Suprapubic skin (tissue), 4 donors: ENCODE results near the gene RBM5. TPM values are rescaled to one million over a fixed set of nuclear protein-coding genes. Genes with fewer than 3 reads are reported as not detected.

Experiments used
- DNase-seq, 2 donors: peaks; one replicate each; pipeline ENCODE4 v3.0.0-alpha.2; 2019; ENCODE audit warnings: low spot score in 2 of 2
- H3K27ac ChIP-seq: fragments of 200-600 bp; sonication (generic); one replicate; pipeline ENCODE4 v1.5.1; 2019
- H3K27me3 ChIP-seq: fragments of 200-600 bp; sonication (generic); one replicate; pipeline ENCODE4 v1.5.1; 2019
- H3K36me3 ChIP-seq: fragments of 200-600 bp; sonication (generic); one replicate; pipeline ENCODE4 v1.5.1; 2019
- H3K4me1 ChIP-seq: fragments of 200-600 bp; sonication (generic); one replicate; pipeline ENCODE4 v1.5.1; 2019
- H3K4me3 ChIP-seq: fragments of 200-600 bp; sonication (generic); one replicate; pipeline ENCODE4 v1.5.1; 2019; ENCODE audit warnings: mild to moderate bottlenecking
- H3K9me3 ChIP-seq: fragments of 200-600 bp; sonication (generic); one replicate; pipeline ENCODE4 v1.5.1; 2019
- CTCF ChIP-seq, 2 donors: fragments of 200-600 bp in 1 of 2; fragments of 450-650 bp in 1 of 2; sonication (generic) in 1 of 2; IDR thresholded peaks; one replicate each; pipeline ENCODE4 v1.5.1; 2016 to 2019; ENCODE audit warnings: antibody characterized with exemption in 2 of 2, mild to moderate bottlenecking in 1 of 2, moderate library complexity in 1 of 2
- EP300 ChIP-seq: sonication (generic); formaldehyde crosslinking; IDR thresholded peaks from one replicate; pipeline ENCODE4 v1.6.1; 2017; ENCODE audit warnings: antibody characterized with exemption
- POLR2A ChIP-seq, 2 donors: fragments of 450-650 bp; IDR thresholded peaks; one replicate each; pipeline ENCODE4 v1.6.1; 2017; ENCODE audit warnings: antibody characterized with exemption in 2 of 2, mild to moderate bottlenecking in 2 of 2, moderate library complexity in 2 of 2
- POLR2AphosphoS5 ChIP-seq, 3 donors: sonication (generic); formaldehyde crosslinking; IDR thresholded peaks; one replicate each; pipeline ENCODE4 v1.6.1; 2017; ENCODE audit warnings: antibody characterized with exemption in 3 of 3
- WGBS: methylation state at CpG from one replicate; pipeline ENCODE4 v1.1.5; 2018; 5-methylcytosine and 5-hydroxymethylcytosine counted together
- total RNA-seq, 4 donors: library from RNA; depleted of rRNA; stranded (reverse); fragments of >200 nt; gene quantifications; one replicate each; pipeline ENCODE4 v1.1.0, GENCODE V29; 2016

The RBM5 gene
- total RNA-seq, 4 donors from 2014 or later, result 129 to 681 (median 208) TPM

GRCh38 chr3:50095352-50095998, 6.8 kb downstream of the RBM5 start:
- H3K27ac ChIP-seq, result no peak overlapping the region
- no peaks in the 10 kb centered on the region for H3K27me3 ChIP-seq
- no peaks in the 10 kb centered on the region for H3K9me3 ChIP-seq
- no peak for DNase-seq
- peaks cover 11% of the 10 kb centered on the region for H3K4me1 ChIP-seq
- no peak overlapping the region for H3K4me3 ChIP-seq
- TF ChIP-seq POLR2A (IDR thresholded peaks at IDR 0.05) (no peak), CTCF (IDR thresholded peaks at IDR 0.05) (no peak), POLR2AphosphoS5 (IDR thresholded peaks at IDR 0.05) (no peak), EP300 (no peak)
- 92% methylated on average over 5 of the region's 5 CpGs for WGBS
- peaks cover 98% of the 10 kb centered on the region for H3K36me3 ChIP-seq

GRCh38 chr3:50100386-50100785, 11.7 kb downstream of the RBM5 start:
- no peak overlapping the region for H3K27ac ChIP-seq
- H3K36me3 ChIP-seq, result peaks cover 100% of the 10 kb centered on the region
- H3K27me3 ChIP-seq, result no peaks in the 10 kb centered on the region
- H3K4me3 ChIP-seq, result no peak overlapping the region
- no peaks in the 10 kb centered on the region for H3K9me3 ChIP-seq
- no peak for TF ChIP-seq POLR2AphosphoS5 (IDR thresholded peaks at IDR 0.05)
- no peak for TF ChIP-seq EP300
- TF ChIP-seq POLR2A (IDR thresholded peaks at IDR 0.05), result no peak
- no peak for TF ChIP-seq CTCF (IDR thresholded peaks at IDR 0.05)
- no peaks in the 10 kb centered on the region for H3K4me1 ChIP-seq
- DNase-seq, result no peak
- WGBS, result 80% methylated on average over 5 of the region's 5 CpGs

- no peak for DNase-seq
- Histone ChIP-seq H3K4me3 (no peak overlapping the region), H3K27ac (no peak overlapping the region), H3K27me3 (no peaks in the 10 kb centered on the region), H3K36me3 (peaks cover 100% of the 10 kb centered on the region), H3K9me3 (no peaks in the 10 kb centered on the region), H3K4me1 (no peaks in the 10 kb centered on the region)
- 80% methylated on average over 4 of the region's 4 CpGs for WGBS
- TF ChIP-seq POLR2A (IDR thresholded peaks at IDR 0.05) (no peak), CTCF (IDR thresholded peaks at IDR 0.05) (no peak), POLR2AphosphoS5 (IDR thresholded peaks at IDR 0.05) (no peak), EP300 (no peak)
Observed at GRCh38 chr3:50100956-50101845, 12.5 kb downstream of the RBM5 start.

GRCh38 chr3:50102558-50102957, 13.8 kb downstream of the RBM5 start:
- Histone ChIP-seq H3K9me3 (no peaks in the 10 kb centered on the region), H3K4me3 (no peak overlapping the region), H3K36me3 (peaks cover 99% of the 10 kb centered on the region), H3K4me1 (no peaks in the 10 kb centered on the region), H3K27me3 (no peaks in the 10 kb centered on the region), H3K27ac (no peak overlapping the region)
- TF ChIP-seq POLR2A (IDR thresholded peaks at IDR 0.05), result no peak
- no peak for TF ChIP-seq CTCF (IDR thresholded peaks at IDR 0.05)
- TF ChIP-seq POLR2AphosphoS5 (IDR thresholded peaks at IDR 0.05), result no peak
- TF ChIP-seq EP300, result no peak
- 94% methylated on average over 7 of the region's 7 CpGs for WGBS
- no peak for DNase-seq

GRCh38 chr3:50111757-50112156, 23.0 kb downstream of the RBM5 start:
- Histone ChIP-seq H3K27me3 (no peaks in the 10 kb centered on the region), H3K4me1 (no peaks in the 10 kb centered on the region), H3K36me3 (peaks cover 98% of the 10 kb centered on the region), H3K27ac (no peak overlapping the region), H3K9me3 (no peaks in the 10 kb centered on the region), H3K4me3 (no peak overlapping the region)
- WGBS, result 76% methylated on average over 5 of the region's 5 CpGs
- no peak for DNase-seq
- TF ChIP-seq CTCF (IDR thresholded peaks at IDR 0.05) (no peak), POLR2A (IDR thresholded peaks at IDR 0.05) (no peak), POLR2AphosphoS5 (IDR thresholded peaks at IDR 0.05) (no peak), EP300 (no peak)
